ENCODE results near the gene EVA1A.

- TF ChIP-seq EZH2phosphoT487 (IDR thresholded peaks at IDR 0.05; ENCODE audit: borderline replicate concordance) (no peak), CTCF (conservative IDR thresholded peaks at IDR 0.05; ENCODE audit: low read length) (no peak)
These were observed 32.1 kb upstream of the EVA1A start for GRCh38 chr2:75592888-75593287.
